HEK293 (cell line): ENCODE data around the gene ABHD15.

Experiments
- ATF2 ChIP-seq: fragments of 450-650 bp; formaldehyde crosslinking; IDR thresholded peaks from 2 replicates; pipeline ENCODE4 v1.5.1; 2016; ENCODE audit warnings: missing biosample characterization, missing genetic modification characterization, low read depth
- MEIS1 ChIP-seq: sonication (generic); formaldehyde crosslinking; IDR thresholded peaks from 2 replicates; pipeline ENCODE4 v1.8.1; 2022; ENCODE audit warnings: missing genetic modification reagents, mild to moderate bottlenecking, borderline replicate concordance
- OSR2 ChIP-seq: fragments of 450-650 bp; formaldehyde crosslinking; IDR thresholded peaks from 2 replicates; pipeline ENCODE4 v1.5.1; 2016; ENCODE audit warnings: missing biosample characterization, missing genetic modification characterization
- ZFHX2 ChIP-seq: fragments of 450-650 bp; formaldehyde crosslinking; conservative IDR thresholded peaks from 2 replicates; pipeline ENCODE4 v1.5.1; 2016; ENCODE audit warnings: missing biosample characterization, missing genetic modification characterization
- ZNF121 ChIP-seq: fragments of 450-650 bp; formaldehyde crosslinking; IDR thresholded peaks from 2 replicates; pipeline ENCODE4 v1.5.1; 2016; ENCODE audit warnings: missing biosample characterization, missing genetic modification characterization
- ZNF146 ChIP-seq: fragments of 450-650 bp; formaldehyde crosslinking; IDR thresholded peaks from 2 replicates; pipeline ENCODE4 v1.5.1; 2016; ENCODE audit warnings: missing biosample characterization, missing genetic modification characterization
- ZNF2 ChIP-seq: fragments of 450-650 bp; formaldehyde crosslinking; IDR thresholded peaks from 2 replicates; pipeline ENCODE4 v1.5.1; 2016; ENCODE audit warnings: missing biosample characterization, missing genetic modification characterization
- ZNF223 ChIP-seq: fragments of 450-650 bp; formaldehyde crosslinking; IDR thresholded peaks from 2 replicates; pipeline ENCODE4 v1.5.1; 2016; ENCODE audit warnings: missing biosample characterization, missing genetic modification characterization
- ZNF274 ChIP-seq, 2 experiments: fragments of 200-500 bp in 1 of 2; fragments of 450-650 bp in 1 of 2; sonication (Bioruptor generic) in 1 of 2; formaldehyde crosslinking in 1 of 2; IDR thresholded peaks; 2 replicates each; pipeline versions ENCODE4 v1.5.1 to v1.6.1; 2014 to 2016; ENCODE audit warnings: borderline replicate concordance in 1 of 2, inconsistent platforms in 1 of 2, low read length in 1 of 2, missing biosample characterization in 1 of 2, missing genetic modification characterization in 1 of 2
- ZNF776 ChIP-seq: fragments of 450-650 bp; formaldehyde crosslinking; IDR thresholded peaks from 2 replicates; pipeline ENCODE4 v1.5.0; 2017; ENCODE audit warnings: missing biosample characterization, missing genetic modification characterization, borderline replicate concordance
- TF ChIP-seq, protein P1 (sequence below): sonication (generic); formaldehyde crosslinking; IDR thresholded peaks from 2 replicates; pipeline ENCODE4 v1.8.1; 2022; ENCODE audit warnings: mild to moderate bottlenecking, moderate library complexity, missing genetic modification reagents
- TF ChIP-seq, protein P2 (sequence below): fragments of 450-650 bp; formaldehyde crosslinking; IDR thresholded peaks from 2 replicates; pipeline ENCODE4 v1.5.1; 2016; ENCODE audit warnings: missing biosample characterization, missing genetic modification characterization
- TF ChIP-seq, protein P3 (sequence below): fragments of 450-650 bp; formaldehyde crosslinking; IDR thresholded peaks from 2 replicates; pipeline ENCODE4 v1.5.1; 2017; ENCODE audit warnings: missing biosample characterization, missing genetic modification characterization

DNA sequence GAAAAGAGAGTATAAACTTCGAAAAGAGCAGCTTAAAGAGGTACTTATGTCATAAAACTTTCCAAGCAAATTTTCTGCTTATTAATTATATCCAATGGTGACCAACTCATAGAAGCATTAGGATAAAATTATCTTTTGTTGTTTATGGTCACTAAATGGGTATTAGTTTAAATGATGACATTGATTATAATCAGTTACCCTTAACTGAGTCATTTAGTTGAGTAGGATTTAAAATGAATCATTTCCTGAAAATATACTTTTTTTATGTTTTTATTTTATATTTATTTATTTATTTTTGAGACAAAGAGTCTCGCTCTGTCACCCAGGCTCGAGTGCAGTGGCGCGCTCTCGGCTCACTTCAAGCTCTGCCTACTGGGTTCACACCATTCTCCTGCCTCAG, 55.9 kb downstream of the ABHD15 start:
- TF ChIP-seq, protein P1, sequence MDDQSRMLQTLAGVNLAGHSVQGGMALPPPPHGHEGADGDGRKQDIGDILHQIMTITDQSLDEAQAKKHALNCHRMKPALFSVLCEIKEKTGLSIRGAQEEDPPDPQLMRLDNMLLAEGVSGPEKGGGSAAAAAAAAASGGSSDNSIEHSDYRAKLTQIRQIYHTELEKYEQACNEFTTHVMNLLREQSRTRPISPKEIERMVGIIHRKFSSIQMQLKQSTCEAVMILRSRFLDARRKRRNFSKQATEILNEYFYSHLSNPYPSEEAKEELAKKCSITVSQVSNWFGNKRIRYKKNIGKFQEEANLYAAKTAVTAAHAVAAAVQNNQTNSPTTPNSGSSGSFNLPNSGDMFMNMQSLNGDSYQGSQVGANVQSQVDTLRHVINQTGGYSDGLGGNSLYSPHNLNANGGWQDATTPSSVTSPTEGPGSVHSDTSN (CRISPR knock-in tag), result no peak
- no peak for TF ChIP-seq OSR2 (tag by site-specific recombination)
- TF ChIP-seq MEIS1 (CRISPR knock-in tag), result no peak
- no peak for TF ChIP-seq ZFHX2
- TF ChIP-seq, protein P2, sequence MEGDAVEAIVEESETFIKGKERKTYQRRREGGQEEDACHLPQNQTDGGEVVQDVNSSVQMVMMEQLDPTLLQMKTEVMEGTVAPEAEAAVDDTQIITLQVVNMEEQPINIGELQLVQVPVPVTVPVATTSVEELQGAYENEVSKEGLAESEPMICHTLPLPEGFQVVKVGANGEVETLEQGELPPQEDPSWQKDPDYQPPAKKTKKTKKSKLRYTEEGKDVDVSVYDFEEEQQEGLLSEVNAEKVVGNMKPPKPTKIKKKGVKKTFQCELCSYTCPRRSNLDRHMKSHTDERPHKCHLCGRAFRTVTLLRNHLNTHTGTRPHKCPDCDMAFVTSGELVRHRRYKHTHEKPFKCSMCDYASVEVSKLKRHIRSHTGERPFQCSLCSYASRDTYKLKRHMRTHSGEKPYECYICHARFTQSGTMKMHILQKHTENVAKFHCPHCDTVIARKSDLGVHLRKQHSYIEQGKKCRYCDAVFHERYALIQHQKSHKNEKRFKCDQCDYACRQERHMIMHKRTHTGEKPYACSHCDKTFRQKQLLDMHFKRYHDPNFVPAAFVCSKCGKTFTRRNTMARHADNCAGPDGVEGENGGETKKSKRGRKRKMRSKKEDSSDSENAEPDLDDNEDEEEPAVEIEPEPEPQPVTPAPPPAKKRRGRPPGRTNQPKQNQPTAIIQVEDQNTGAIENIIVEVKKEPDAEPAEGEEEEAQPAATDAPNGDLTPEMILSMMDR, result no peak
- no peak for TF ChIP-seq ZNF121 (tag by site-specific recombination)
- no peak for TF ChIP-seq ZNF223 (tag by site-specific recombination)
- TF ChIP-seq ZNF2, result no peak
- TF ChIP-seq, protein P3, sequence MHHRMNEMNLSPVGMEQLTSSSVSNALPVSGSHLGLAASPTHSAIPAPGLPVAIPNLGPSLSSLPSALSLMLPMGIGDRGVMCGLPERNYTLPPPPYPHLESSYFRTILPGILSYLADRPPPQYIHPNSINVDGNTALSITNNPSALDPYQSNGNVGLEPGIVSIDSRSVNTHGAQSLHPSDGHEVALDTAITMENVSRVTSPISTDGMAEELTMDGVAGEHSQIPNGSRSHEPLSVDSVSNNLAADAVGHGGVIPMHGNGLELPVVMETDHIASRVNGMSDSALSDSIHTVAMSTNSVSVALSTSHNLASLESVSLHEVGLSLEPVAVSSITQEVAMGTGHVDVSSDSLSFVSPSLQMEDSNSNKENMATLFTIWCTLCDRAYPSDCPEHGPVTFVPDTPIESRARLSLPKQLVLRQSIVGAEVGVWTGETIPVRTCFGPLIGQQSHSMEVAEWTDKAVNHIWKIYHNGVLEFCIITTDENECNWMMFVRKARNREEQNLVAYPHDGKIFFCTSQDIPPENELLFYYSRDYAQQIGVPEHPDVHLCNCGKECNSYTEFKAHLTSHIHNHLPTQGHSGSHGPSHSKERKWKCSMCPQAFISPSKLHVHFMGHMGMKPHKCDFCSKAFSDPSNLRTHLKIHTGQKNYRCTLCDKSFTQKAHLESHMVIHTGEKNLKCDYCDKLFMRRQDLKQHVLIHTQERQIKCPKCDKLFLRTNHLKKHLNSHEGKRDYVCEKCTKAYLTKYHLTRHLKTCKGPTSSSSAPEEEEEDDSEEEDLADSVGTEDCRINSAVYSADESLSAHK (tag by site-specific recombination), result no peak
- TF ChIP-seq ZNF146 (tag by site-specific recombination), result no peak
- TF ChIP-seq ZNF274 (IDR thresholded peaks at IDR 0.05; ENCODE audit: low read length), result no peak
- no peak for TF ChIP-seq ZNF274 (tag by site-specific recombination; IDR thresholded peaks at IDR 0.05; ENCODE audit: borderline replicate concordance)
- no peak for TF ChIP-seq ATF2
- TF ChIP-seq ZNF776 (tag by site-specific recombination), result no peak
